HG03460 (cell line): ENCODE results near the gene CCL17.
"Not testable (repeated sequence)": the region's sequence is repeated elsewhere in the genome, so short reads cannot be mapped to it uniquely, and the experiment has no call there.

ENCODE experiments used
- ATAC-seq: cut with Tn5 transposase; IDR thresholded peaks from one replicate; pipeline ENCODE4 v1.9.1; 2021; ENCODE audit not compliant: unreplicated experiment

Gene CCL17

GRCh38 chr16:57403965-57404817, at the start of gene CCL17:
Gene CCL17, plus strand, starts transcription at chr16:57404767. Its CDS starts 9,166 bp downstream, at chr16:57413933.
- no peak for ATAC-seq

- no peak for ATAC-seq
Measured at GRCh38 chr16:57355898-57356414, 48.6 kb upstream of the CCL17 start.

- ATAC-seq = no peak
Measured at GRCh38 chr16:57356547-57356946, 48.0 kb upstream of the CCL17 start.

GRCh38 chr16:57357330-57358085, 47.1 kb upstream of the CCL17 start:
- ATAC-seq = no peak

GRCh38 chr16:57358086-57358420, 46.5 kb upstream of the CCL17 start:
- no peak for ATAC-seq

- ATAC-seq = peak; percentile 59
Measured at GRCh38 chr16:57358527-57359095, 46.0 kb upstream of the CCL17 start, which contains the start of gene CCL22. Gene CCL22, plus strand, starts transcription at chr16:57358783. Its CDS starts 34 bp downstream, at chr16:57358817.

- ATAC-seq = no peak
Measured at GRCh38 chr16:57360321-57360935, 44.1 kb upstream of the CCL17 start.

GRCh38 chr16:57361404-57361803, 43.2 kb upstream of the CCL17 start:
- ATAC-seq = no peak

GRCh38 chr16:57364143-57364542, 40.4 kb upstream of the CCL17 start:
- no peak for ATAC-seq

- no peak for ATAC-seq
Measured at GRCh38 chr16:57366544-57367040, 38.0 kb upstream of the CCL17 start.

- no peak for ATAC-seq
Measured at GRCh38 chr16:57367116-57367752, 37.3 kb upstream of the CCL17 start.

- ATAC-seq = no peak
Measured at GRCh38 chr16:57371494-57372371, 32.8 kb upstream of the CCL17 start.

GRCh38 chr16:57372372-57373116, 32.0 kb upstream of the CCL17 start, which contains the start of gene CX3CL1:
Gene CX3CL1, plus strand, starts transcription at chr16:57372490. Its CDS starts 79 bp downstream, at chr16:57372569.
- no peak for ATAC-seq

GRCh38 chr16:57373117-57373947, 31.2 kb upstream of the CCL17 start:
- ATAC-seq = no peak

- ATAC-seq = no peak
Measured at GRCh38 chr16:57374067-57374534, 30.5 kb upstream of the CCL17 start.

- ATAC-seq = not testable (repeated sequence)
Measured at GRCh38 chr16:57374925-57375465, 29.6 kb upstream of the CCL17 start.

- no peak for ATAC-seq
Measured at GRCh38 chr16:57376313-57376818, 28.2 kb upstream of the CCL17 start.
